GM19193 (cell line): ENCODE data around the gene KICS2.

Experiments used
- POLR2A ChIP-seq: IDR thresholded peaks from 4 replicates; pipeline ENCODE4 v1.6.1; 2011; ENCODE audit not compliant: insufficient read depth, insufficient read length; ENCODE audit errors: extremely low read depth

KICS2 gene

DNA sequence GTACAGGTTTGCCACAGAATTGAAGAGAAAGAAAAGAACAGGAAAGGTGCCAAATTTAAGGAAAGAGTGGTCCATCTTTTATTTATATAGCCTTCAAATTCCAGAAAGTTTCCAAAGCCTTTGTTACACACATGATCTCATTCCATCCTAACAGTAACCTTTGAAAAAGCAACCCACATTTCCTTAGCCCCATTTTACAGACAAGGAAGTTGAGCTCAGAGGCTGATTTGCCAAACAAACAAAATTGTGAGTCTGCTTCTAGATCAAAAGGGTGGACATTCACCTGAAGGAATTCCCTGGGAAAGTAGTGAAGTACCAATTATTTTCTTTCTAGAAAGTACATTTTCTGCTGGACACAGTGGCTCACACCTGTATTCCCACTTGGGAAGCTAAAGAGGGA is 32.0 kb downstream of the KICS2 start:
- TF ChIP-seq POLR2A, result no peak

DNA sequence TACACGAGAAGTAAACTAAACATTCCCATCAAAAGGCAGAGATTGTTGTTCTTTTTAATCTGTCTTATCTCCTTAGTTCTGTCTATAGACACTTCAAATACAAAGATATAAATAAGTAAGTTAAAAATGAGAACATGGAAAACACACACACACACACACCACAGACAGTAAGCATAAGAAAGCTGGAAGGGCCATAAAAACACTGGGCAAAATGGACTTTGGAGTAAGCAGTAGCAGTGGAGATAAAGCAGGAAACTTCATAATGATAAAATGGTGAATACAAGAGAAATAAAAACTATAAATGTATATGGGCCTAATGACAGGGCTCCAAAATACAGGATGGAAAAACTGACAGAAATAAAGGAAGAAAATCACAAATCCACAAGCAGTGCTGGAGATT is 32.6 kb downstream of the KICS2 start:
- no peak for TF ChIP-seq POLR2A

DNA sequence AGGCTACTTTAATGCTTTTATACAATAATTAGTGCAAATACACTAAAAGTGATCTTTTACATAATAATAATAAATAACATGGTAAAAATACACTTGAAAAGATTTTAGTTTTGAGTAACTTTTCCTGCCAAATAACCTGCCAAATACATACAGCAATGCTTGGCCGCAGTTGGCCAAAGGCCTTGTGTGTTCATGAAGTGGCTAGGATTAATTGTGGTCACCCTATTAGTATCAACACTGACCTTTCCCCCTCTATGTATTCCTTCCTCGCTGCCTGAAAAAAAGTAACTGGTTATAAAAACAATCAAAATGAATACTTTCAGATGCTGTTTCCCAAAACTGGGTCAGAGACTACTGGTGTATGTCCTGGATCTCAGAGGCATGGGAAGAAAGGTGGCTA is 34.3 kb downstream of the KICS2 start:
- TF ChIP-seq POLR2A, result no peak

DNA sequence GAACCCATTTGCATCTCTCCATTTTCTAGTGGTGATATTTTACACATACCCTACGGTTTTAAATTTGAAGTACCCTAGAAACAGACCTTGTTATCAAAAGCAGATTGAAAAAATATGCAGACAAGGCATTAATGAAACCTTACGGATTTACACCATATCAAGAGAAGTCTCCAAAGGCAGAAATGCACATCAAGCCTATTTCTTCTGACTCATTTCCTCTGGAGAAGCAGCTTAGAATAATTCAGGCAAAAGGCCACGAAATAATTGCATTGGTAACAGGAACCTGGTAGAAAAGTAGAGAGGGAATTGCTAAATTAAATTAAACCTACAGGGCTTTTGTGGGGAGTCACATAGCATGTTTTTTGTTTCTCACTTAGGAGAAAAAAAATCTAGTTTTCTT is 34.7 kb downstream of the KICS2 start:
- no peak for TF ChIP-seq POLR2A

DNA sequence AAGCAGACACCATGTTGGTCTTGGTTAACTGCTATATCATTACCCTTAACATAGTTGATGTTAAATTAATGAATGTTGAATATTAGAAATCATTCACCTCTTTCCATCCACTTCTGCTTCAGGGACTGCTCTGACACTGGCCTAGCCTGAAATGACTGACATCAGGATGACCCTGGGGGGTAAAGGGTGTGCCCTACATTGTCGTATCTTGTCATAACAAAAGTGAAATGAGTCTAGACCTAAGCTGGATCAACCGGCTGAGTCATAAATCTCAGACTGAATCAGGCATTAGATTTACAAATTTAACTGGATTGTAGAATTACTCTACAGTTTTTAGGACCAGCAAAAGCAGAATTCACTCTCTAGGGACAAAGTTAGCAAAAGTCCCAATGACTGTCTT is 35.3 kb downstream of the KICS2 start:
- TF ChIP-seq POLR2A, result no peak

DNA sequence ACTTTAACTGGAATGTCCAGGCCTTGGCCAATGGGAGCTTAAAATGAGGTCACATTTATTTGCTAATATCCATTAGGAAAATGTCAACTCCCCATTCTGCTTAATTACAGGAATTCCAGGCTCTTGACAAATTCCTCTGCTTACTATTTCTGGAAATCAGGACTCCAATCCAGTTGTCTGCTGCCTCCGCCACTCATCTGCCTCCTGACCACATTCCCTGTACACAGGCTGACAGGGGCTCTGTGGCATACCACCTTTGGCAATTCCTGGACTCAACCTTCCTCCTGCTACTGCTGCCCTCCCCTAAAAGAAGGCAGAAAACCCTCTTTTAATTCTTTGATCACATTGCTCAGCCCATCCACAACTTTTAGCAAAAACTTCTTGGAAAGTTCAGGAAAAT is 37.9 kb downstream of the KICS2 start:
- TF ChIP-seq POLR2A, result no peak

DNA sequence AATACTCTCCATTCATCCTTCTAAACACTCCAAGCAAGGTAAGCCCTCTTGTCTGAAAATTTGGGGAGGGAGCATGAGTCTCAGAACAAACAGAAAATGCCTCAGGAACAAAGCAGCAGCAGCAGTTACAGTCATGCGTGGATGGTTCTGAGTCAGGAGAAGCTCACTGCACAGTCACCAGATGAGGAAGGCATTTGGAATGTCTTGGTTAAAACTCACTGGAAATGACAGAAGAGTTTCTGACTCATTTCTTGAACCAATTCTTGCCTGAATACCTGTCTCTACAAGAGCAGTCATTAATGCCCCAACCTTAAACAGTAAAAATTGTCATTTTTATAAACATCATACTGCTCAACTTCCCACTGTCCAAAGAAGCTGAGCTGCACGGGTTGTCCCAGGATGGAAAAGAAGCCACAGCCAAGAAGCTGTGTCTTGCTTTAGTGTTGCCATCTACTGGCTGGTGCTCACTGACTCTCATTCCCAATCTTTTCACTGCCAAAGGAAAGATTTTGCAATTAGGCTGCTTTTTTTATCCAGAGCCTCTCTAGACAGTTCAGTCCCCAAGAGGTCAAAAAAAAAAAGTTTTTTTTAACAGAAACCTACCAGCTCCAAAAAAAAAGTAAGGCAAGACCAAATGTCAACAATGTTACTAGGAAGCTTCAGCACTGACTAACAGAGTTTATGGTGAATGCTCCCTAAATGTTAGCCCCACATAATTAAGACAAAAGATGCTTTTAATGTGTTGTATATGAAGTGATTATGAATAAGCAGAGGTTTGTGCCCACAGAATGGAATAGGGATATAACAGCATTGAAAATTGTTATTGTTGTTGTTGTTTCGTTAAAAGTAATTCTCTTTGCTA is 40.4 kb downstream of the KICS2 start:
- no peak for TF ChIP-seq POLR2A

DNA sequence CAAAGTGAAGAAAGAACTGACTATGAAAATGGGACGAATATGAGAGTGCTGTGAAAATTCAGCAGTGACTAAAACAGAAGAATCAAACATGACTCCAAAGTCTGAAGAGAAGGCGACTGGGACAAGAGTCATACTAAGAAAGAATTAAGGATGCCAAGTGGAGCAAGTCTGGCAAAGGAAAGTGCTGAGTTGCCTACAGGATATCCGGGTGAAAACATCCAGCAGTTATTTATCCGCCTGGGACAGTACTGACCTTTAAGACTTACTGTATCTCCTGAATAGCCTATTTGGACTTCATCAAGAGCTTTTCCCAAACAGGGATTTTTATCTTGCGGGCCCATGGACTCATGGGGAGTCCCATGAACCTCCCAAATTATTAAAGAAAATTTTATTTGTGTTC is 41.1 kb downstream of the KICS2 start:
- TF ChIP-seq POLR2A, result no peak

DNA sequence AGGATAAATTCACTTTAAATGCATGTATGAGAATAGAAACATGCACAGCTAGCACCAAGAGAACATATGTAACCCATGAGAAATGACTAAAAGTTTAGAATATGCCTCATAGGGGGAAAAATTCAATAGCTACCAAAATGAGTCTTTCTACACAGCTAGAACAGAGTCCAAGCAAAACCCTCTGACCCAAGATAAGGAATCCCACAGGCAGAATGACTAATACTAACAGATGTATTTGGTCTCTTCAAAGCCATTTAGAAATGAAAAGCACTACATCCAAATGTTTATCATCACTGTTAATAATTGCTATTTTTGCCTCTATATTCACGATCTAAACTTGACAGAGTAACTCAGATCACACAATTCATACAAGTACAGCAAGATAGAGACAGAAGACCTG is 44.0 kb downstream of the KICS2 start:
- TF ChIP-seq POLR2A, result no peak

DNA sequence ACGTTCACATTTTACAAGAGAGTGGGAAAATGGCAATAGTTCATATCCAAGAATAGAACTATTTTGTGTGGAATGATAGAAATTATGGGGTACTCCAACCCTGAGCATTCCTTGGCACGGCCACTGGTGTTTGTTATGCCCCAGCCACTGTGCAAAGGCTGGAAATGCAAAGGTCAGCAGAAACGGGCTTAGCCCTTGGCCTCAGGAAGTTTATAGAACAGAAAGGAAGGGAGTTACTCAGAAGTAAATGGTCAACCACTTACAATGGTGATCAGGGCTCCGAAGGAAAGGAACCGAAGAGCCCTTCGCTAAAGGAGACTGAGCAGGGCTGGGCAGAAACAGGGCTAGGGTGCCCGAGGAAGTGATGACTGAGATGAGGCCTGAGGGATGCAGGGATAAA is 45.1 kb downstream of the KICS2 start:
- no peak for TF ChIP-seq POLR2A

DNA sequence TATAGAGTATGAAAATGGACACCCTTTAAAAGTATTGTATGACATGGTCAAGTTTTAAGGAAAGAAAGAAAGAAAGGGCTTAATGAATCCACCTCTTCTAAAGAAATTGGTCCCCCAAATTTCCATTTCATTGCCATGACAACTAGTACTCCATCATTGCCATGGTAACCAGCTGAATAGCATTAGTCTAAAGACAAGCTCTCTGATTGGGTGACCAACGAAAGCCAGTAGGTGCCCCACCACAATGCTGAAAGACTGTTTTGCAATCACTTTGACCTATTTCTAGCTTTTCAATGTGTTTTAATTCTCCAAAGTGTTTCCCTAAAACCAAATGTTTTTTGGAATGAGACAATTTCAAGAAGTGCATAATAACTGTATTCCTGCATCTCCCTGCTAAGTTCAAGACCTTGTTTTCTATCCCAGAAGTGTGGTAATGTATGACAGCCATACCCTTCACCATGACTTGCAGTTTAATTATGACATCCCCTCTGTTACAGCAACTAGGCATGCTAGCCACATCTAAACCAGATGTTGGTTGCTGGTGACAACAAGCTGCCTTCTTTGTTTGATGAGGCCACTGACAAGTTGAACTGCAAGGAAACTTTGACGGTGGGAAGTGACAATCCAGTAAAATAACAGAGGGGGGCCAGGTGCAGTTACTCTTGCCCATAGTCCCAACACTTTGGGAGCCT is 46.7 kb downstream of the KICS2 start:
- TF ChIP-seq POLR2A, result no peak

DNA sequence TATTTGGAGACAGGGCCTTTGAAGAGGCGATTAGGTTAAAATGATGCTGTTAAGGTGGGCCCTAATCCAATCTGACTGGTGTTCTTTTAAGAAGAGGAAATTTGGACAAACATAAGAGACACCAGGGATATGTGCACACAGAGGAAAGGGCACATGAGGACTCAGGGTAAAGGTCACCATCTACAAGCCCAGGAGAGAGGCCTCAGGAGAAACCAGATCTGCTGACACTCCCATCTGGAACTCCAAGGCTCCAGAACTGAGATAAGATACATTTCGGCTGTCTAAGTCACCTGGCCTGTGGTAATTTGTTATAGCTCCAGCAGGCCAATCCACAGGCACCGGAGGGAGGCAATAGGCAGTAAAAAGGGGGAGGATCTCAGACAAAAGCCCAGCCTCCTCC is 48.6 kb downstream of the KICS2 start:
- no peak for TF ChIP-seq POLR2A
